ENCODE data around the gene CELF4.

CELF4 gene

DNA sequence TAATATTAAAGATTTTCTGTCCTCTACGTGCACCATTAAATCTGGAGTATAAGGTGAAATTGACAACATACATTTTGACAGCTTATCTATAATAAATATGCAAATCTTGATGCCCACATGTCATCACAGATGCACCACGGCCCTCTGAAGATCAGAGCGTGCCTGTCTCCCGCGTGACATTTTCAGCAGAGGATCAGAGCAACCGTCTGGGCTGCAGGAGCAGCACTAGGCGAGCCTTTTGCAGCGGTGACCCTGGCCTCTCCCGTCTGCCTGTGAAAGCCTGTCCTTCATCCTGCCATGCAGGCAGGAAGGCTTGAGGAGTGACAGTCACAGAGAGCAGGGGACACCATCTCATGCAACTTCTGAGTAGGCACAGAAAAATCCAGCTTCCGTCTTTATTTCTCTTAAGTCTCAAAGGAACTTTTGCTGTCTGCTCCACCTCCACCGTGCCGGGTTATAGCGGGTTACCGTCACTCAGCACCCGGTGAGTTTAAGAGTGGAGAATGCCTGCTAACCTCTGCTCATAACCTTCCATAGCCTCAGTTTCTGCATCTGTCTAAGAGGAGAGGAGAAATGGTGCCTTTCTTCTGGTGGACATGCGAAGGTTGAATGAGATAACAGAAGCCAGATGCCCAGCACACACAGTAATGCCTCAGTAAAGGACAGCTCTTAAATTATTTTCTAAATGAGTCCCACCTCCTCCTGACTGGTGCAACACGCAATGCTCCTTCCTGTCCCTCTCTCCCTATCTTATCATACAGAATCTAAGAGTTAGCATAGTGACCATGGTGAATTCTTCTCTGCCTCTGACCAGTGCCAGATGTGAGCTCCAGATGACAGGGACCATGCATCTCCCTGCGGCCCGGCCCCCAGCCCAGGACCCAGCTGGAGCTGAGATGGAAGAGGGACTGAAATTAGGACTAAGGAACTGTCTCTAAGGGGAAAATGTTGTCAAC, 43.8 kb downstream of the CELF4 start:
- DNase-seq = no peak

DNA sequence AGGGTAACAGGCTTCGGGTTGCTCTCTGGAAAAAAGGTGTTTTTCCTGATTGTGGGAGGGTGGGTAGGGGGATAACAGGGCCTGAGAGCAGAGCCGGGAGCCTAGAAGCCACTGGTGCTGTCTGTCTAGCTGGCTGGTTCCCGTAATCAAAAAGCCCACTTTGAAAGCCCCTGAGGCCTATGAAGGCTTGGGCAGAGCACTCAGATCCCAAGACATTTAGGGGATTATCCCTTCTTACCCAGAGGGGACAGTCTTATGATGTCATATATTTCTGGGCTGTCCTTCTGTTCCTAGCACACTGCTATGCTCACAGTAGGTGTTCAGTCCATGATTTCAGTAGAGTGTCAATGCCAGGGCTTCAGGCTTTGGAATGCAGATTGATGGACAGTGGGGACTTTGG, 45.1 kb downstream of the CELF4 start:
- no peak for DNase-seq

DNA sequence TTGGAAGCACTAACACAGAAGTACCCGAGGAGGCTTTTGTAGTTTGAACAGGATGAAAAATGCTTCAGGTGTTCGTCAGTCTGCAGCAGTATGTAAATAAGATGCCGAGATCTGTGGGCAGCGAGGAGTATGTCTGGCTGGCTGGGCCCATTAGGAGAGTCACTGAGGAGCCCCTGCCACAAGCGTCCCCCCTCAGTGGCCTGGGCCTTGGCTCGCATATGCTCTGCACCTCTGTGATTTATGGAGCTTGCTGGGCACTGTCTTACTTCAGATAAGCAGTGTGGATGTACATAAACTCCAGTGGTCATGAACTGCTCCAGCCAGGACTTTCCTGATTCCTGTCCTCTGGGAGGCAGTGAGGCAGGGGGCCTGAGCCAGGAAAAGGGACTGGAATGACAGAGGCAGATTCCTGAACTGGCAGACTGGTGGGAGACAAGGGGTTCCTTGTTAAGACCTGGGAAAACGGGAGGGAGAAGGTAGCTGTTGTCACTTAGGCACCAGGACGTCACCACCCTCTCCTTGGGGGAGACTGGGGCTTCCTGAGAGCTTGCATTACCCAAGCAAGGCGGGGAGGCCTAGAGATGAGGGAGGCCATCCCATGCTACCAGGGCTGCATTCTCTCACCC, 46.0 kb downstream of the CELF4 start:
- DNase-seq = no peak

DNA sequence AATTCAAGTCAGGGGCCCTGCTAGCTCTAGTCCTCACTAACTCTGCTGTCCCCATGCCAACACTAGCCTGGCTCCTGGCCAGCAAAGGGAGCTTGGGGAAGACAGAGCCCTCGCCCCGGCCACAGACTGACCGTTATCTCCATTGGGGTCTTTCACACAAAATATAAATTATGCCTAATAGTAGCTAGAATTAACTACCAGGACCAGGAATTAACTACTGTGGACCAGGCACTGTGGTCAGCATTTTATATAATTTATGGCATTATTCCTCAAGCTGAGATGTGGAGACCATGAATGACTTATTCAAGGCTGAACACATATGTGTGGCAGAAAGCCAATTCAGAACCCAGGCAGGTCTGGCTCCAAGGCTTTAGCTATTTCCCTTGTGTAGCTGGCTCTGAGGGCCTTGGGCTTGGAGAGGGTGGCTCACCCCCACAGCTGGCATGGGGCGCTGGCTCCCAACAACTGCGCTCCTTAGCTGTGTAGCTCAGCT, 49.2 kb downstream of the CELF4 start:
- DNase-seq = no peak

DNA sequence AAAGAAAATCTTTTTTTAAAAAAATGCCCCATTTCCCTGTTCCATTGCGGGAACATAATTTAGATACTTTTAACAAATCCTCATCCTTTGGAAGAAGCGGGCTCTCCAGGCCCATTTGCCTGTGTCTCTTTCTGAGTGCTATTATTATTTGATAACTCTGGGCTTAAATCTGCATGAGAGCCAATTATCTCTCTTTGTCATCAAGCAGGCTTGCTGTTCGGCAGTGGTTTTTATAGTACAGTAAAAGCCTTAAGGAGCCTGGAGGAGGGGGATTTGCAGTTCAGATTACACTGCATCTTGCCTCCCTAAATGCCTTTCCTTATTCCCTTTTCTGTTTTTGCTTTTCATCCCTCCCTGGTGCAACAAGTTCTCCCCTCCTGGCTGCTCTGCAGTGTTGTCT, 50.6 kb downstream of the CELF4 start:
- no peak for DNase-seq

DNA sequence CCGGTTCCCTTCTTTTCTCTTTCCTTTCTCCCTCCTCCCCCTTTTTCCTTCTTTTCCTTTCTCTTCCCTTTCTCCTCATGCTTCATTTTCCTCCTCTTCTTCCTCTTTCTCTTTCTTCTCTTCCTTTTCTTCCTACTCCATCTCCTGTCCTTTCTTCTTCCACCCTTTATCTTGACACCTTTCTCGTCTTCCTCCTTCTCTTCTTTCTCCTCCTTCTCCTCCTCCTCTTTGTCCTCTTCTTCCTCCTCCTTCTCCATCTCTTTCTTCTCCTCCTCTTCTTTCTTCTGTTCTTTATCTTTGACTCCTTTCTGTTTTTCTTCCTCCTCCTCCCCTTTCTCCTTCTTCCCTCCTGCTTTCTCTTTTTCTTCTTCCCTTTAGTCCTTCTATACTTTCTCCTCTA, 53.2 kb downstream of the CELF4 start:
- DNase-seq = no peak

DNA sequence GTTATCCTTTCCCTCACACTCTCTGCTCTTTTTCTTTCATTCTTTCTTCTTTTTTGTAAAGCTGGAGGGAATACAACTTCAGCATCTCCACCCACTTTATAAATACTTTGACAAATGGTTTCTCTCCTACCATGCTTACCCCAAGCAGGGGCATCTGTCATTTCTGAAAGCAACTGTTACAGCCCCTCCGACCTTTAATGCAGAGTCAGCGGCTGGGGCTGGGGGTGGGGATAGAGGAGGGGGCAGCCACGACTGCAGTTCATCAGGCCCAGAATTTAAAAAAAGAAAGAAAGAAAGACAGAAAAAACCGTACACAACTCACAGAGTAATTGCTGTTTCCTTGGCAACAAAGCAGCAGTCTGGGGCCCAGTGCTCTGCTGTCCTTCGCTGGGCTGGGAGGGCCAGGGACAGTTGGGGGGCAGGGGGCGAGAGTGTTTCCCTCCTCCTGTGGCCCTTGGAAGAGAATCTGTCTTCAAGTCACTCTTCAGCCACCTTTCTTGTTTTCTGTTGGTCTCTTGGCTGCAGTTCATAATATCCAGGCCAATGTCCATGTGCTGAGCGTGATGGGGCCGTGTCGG, 53.8 kb downstream of the CELF4 start:
- DNase-seq = no peak

DNA sequence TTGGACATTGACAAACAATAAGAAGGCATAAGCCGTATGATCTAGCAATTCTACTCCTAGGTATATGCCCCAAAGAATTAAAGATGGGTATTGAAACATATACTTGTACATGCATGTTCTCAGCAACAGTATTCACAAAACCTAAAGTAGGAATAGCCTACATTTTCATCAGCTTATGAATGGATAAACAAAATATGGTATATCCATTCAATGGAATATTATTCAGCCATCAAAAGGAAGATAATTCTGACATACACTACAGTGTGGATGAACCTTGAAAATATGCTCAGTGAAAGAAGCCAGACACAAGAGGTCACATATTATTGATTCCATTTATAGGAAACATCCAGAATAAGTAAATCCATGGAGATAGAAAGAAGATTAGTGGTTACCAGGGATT, 56.0 kb downstream of the CELF4 start:
- no peak for DNase-seq

DNA sequence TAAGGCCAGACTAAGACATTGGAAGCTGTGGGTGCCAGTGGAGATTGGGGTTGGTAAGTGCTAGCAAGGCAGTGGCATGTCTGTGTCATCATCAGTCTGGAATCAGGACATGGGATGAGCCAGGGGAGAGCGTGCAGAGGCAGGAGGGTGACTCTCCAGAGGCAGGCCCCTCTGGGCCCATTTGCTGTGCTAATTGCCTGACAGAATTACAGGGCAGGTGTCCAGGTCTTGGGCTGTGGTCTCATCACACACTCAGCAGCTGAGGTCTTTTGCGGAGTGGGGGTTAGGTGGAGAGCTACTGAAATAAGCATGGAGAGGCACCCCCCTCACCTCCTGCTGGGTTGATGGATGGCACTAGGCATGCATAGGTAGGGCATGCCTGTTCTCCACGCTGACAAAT, 57.4 kb downstream of the CELF4 start:
- DNase-seq = no peak

DNA sequence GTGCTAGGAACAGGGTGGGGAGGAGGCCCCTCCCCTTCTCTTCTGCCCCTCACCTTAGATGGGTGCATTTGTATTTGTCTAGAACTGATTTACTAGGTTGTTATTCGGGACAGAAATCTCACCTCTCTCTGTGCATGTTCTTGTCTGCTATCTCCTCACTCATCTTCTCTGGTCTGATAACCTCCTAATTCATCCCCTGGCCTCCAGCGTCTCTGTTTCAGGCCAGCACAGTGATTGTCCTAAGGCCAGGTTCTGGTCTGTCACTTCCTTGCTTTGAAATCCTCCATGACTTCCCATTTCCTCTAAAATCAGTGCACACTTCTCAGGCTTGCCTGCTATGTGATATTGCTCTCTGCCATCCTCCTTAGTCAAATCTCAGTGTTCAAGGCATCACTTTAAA, 58.4 kb downstream of the CELF4 start:
- no peak for DNase-seq

DNA sequence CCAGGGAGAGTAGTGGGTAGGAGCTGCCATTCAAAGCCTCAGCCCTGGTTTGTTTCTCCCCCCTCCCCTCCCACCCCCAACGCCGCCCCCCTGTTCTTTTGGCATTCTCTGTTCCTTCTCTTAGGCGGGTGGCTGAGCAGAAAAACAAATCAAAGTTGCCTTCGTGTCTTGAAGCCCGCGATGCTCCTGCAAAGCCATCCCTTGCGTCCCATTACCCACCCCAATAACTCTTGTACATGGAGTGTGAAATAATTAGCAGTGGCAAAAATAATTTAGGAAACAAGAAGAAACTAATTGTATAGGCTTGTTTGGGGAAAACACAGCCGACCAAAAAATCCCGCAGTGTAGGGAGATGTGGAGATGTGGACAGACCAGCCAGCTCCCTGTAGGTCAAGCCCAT, 59.6 kb downstream of the CELF4 start:
- no peak for DNase-seq

DNA sequence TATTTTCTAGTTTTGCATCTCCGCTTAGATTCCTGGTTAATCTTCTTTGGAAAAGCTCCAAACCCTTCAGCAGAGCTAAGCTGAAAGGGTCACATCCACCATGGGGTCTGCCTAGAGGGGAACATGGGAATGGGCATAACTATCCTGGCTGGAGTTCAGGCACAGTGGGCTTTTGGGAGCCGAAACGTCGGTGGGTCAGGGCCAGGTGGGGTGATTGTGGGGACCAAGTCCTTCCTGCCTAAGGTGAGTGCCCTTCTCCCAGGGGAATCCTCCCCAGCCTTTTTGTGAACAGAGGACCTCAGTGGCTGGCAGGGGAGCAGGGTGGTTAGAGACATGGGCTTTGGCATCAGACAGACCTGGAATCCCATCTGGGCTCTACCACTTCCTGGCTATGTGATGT, 60.3 kb downstream of the CELF4 start:
- DNase-seq = no peak

DNA sequence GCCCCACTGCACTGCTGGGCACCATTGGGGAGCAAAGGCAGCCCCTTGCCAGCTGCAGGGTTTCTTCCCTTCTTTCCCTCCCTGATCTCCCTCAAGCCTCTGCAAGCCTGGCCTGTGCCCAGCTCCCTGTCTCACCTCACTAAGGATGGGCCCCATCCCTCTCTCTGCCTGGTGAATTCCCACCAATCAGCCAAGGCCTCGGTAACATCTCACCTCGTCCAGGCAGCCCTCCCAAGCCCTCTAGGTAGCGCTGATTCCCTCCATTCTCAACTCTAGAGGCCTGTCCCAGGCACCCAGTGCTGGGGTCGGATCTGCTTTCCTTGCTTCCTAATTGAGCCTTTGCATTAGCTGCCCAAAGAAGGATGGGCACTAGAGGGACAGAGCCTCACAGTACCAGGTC, 63.0 kb downstream of the CELF4 start:
- no peak for DNase-seq

DNA sequence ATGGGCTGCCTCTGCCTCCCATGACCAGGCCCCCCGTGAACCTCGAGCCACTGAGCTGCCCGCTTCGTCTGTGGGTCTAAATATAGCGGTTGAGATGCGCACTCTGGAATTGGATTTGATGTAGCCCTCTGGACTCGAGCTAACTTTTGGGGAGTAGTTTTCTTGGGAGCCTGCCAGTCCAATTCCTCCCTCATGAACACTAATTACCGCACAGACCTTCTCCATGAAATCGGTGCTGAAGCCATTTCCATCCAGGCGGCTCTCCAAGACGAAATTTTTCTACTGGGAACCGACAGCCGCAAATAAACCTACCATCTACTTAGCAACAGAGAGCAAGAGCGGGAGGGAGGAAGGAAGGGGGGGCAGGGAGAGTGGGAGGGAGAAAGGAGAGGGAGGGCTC, 63.6 kb downstream of the CELF4 start:
- DNase-seq = no peak

DNA sequence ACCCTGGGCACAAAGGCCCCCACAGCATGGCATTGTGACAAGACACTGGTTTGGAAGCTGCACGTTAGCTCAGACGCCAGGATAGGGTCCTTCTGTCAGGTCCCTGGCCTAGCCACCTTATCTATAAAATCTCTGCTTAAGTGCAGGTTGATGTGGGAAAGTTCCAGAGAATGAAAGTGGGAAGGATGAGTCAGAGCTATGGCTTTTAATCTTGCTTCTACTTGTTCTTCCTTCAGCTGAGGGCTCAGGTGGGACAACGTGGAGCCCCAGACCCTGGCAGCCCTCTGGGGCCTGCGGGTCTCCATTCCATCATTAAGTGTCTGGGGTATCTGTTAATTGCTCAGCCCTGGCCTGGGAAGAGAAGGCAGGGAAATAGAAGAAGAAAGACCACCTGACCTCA, 64.5 kb downstream of the CELF4 start:
- DNase-seq = no peak

DNA sequence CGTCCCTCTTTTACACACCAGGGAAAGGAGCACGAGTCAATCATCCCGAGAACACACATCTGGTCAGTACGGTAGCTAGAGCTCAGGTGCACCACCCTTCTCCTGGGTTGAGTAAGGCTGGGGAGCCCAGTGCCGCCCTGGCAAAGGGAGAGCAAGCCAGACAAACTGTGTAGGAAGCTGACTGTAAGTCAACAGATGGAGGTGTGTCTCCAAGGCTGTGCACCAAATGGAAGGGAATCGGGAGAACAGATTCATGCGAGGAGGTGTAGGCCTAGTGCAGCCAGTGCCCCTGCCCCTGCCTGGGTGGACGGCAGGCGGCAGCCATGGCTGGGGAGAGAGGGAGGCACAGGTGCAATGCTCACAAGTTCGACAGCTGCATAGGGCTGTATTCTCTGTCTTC, 65.7 kb downstream of the CELF4 start:
- no peak for DNase-seq

DNA sequence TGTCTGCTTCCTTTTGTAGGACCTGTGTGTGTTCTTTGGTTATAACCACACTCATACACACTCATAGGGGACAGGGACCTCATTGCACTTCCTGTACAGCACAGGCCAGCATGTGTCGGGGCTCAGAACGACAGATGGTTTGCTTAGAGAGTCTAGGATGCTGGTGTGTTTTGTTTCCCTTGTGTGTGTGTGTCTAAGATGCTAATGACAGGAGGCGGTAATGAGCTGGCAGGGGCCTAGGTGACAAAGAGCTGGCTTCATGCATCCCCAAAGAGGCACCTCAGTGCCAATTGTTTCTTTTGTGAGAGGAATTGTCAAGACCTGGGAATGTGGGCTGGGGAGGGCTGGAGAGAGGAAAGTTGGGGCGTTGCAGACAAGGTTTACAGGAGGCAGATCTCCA, 66.6 kb downstream of the CELF4 start:
- no peak for DNase-seq

DNA sequence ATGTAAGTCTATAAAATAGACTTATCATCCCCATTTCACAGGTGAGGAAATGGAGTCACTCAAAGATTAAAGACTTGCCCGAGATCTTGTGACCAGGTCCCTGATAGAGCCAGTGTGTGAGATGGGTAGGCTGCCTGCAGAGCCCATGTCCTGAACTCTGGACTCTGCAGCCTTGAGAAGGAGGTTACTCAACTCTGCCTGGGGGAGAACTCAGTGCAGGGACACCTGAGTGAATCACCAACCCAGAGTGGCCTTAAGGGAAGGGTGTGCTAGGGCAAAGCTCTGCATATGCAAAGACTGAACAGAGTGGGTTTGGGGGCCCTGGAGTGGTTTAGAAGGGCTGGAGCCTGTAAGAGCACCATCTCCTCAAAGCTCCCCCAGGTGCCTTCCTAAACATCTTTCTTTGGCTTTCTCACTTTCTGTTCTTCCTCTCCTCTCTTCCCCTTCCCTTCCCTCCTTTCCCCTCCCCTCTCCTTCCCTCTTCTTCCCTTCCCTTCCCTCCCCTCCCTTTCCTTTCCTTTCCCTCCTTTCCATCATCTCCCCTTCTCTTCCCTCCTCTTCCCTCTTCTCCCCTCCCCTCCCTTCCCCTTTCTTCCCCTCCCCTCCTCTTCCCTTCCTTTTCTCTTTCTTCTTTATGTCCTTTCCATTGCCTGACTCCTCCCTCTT, 67.6 kb downstream of the CELF4 start:
- DNase-seq = no peak

DNA sequence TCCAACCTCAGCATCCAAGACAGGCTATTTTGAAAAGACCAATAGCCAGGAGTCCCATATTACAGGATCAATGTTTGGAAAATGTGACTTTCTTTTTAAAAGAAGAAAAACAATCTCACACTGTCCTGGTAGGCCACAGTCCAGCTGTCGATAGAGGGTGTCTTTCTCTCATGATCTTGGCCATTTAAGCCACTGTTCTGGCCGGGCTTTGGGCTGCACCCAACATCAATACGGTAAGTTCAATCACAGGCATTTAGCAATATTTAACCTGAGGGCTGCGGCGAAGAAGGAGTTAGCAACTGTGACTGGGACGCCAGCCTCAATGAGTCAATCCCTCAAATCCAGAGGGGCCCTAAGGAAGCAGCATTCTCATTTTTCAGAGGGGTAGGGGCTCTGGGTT, 69.0 kb downstream of the CELF4 start:
- no peak for DNase-seq

DNA sequence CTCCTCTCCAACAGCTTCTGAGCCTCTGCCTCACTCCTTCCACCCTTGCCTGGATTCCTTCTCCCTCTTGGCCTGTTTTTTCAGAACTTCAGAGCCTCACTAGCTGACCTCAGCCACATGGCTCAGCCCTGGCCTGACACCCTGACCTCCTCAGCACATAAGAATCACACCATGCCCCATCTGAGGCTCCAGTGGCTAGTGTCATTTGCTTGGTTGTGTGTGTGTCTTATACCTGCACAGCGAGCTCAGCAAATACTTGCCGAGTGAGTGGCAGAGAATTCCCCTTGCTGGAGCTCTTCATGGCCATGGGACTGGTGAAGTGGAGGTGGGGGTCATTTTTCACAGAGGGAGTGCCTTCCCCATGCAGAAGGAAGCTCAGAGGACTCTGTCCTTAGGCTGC, 70.2 kb downstream of the CELF4 start:
- no peak for DNase-seq

DNA sequence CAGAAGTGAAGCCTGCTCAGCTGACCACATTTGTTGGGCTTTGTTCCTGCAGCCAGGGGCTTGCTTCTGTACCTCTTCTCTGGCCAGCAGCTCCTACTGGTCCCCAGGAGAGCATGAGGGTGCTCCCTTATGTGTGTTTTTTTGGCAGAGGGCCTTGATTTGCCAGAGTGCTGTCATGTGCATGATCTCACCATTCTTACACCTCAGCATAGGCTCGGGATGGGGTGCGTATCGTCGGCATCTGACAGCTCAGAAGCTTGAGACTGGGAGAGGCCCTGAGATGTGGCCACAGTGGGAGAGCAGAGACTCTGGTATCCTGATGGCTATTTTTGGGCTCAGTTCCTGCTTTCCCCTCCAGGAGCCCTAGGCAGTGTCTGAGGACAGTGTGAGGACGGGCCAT, 71.2 kb downstream of the CELF4 start:
- DNase-seq = no peak

DNA sequence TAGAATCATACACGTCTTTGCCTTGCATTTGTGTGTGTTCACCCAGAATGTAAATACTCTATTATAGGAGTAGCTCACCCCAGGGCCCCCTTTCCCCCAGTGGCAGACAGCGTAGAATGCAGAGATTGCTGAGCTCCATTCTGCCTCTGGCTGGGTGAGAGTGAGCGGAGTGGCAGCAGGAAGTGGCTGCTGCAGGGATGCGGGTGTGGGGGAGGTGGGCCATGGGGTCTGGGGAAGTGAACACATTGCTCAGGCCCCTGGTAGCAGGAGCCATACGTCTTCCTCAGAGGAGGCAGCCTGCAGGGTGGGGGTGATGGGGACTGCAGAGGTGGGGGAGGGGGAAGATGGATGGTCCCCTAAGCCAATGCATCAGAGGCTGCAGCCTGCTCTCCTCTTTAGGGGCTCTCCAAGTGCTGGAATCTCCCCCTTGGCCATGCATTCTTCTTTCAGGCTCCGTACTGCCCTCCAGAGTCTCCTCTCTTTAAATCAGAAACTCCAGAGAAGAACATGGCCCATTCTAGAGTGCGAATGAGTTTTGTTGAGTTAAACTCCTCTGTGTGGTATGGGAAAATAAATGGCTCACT, 72.2 kb downstream of the CELF4 start:
- DNase-seq = no peak

DNA sequence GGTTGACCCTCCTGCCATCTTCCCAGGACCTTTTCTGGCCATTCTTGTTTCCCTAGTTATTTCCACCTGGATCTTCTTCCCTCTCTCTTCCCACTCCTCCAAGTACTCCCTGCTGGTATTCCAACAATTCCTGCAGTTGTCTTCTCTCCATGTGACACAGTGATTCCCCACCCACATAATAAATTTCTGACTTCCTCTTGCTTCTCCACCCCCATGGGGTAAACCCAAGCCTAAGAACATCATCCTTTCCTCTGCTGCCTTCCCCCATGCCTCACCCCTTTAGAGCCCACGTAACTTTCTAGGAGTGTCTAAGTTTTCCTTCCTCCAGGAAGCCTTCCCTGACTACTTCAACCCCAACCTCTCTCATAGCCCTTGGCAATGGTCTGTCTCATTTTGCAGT, 72.6 kb downstream of the CELF4 start:
- DNase-seq = no peak

All from stimulated activated naive CD4-positive, alpha-beta T cell (primary cell).